Measurements from ENCODE around the gene CDC42BPG. TPM values are rescaled to one million over a fixed set of nuclear protein-coding genes. Genes with fewer than 3 reads are reported as not detected.

Gene CDC42BPG
- total and polyA plus RNA-seq, 2 donors (not counting 1 experiment from before 2014, with no cell fraction given), result 0.03 to 0.33 TPM

GRCh38 chr11:64870176-64870892, 25.9 kb upstream of the CDC42BPG start:
- H3K79me2 ChIP-seq (ENCODE audit: control insufficient read depth, insufficient read depth, low read length), result peaks cover 83% of the 10 kb centered on the region
- H3K9me3 ChIP-seq (ENCODE audit: control insufficient read depth, insufficient read depth, low read depth, low read length), result no peaks in the 10 kb centered on the region
- H3K27me3 ChIP-seq (ENCODE audit: control insufficient read depth, insufficient read depth, low read length), result no peaks in the 10 kb centered on the region
- DNase-seq (ENCODE audit: low read depth in 2 of 2), result peak; percentile 66 to 81
- no peak overlapping the region for H2AFZ ChIP-seq (ENCODE audit: low read length)
- peak overlapping the region; percentile 78 for H3K4me2 ChIP-seq (ENCODE audit: extremely low read depth, insufficient read depth, low read length)
- TF ChIP-seq CTCF (conservative IDR thresholded peaks at IDR 0.05 in 1 of 2, IDR thresholded peaks at IDR 0.05 in 1 of 2; ENCODE audit: low read depth in 1 of 2, low read length in 2 of 2) (no peak), EZH2 (IDR thresholded peaks at IDR 0.05; ENCODE audit: low read length, missing control alignments) (no peak)
- peak overlapping the region in 2 of 4 experiments; percentile 11 to 37 for H3K4me3 ChIP-seq (replicated peaks in 1 of 4; ENCODE audit: control extremely low read depth in 1 of 4, insufficient read depth in 1 of 4, low read depth in 3 of 4, low read length in 4 of 4)
- H3K9ac ChIP-seq (ENCODE audit: insufficient read depth, low read length), result peak overlapping the region; percentile 41
- peaks cover 23% of the 10 kb centered on the region for H3K36me3 ChIP-seq (ENCODE audit: control insufficient read depth, insufficient read depth, low read length)
- peak overlapping the region; percentile 82 for H3K27ac ChIP-seq (ENCODE audit: insufficient read depth, low read length)
- H3K4me1 ChIP-seq (ENCODE audit: control insufficient read depth, extremely low read depth, insufficient read depth, low read length), result peaks cover 53% of the 10 kb centered on the region
- no peaks in the 10 kb centered on the region for H4K20me1 ChIP-seq (ENCODE audit: control insufficient read depth, extremely low read depth, insufficient read depth, low read length)

GRCh38 chr11:64869571-64870175, 25.2 kb upstream of the CDC42BPG start:
- Histone ChIP-seq H3K4me2 (ENCODE audit: extremely low read depth, insufficient read depth, low read length) (peak overlapping the region; percentile 78), H4K20me1 (ENCODE audit: control insufficient read depth, extremely low read depth, insufficient read depth, low read length) (no peaks in the 10 kb centered on the region)

More at GRCh38 chr11:64869571-64870175, 25.2 kb upstream of the CDC42BPG start:
- peak overlapping the region; percentile 82 for H3K27ac ChIP-seq (ENCODE audit: insufficient read depth, low read length)
- no peaks in the 10 kb centered on the region for H3K9me3 ChIP-seq (ENCODE audit: control insufficient read depth, insufficient read depth, low read depth, low read length)
- peak overlapping the region in 1 of 4 experiments; percentile 37 for H3K4me3 ChIP-seq (replicated peaks in 1 of 4; ENCODE audit: control extremely low read depth in 1 of 4, insufficient read depth in 1 of 4, low read depth in 3 of 4, low read length in 4 of 4)
- H3K9ac ChIP-seq (ENCODE audit: insufficient read depth, low read length), result peak overlapping the region; percentile 48
- DNase-seq (ENCODE audit: low read depth in 2 of 2), result no peak
- H3K36me3 ChIP-seq (ENCODE audit: control insufficient read depth, insufficient read depth, low read length), result peaks cover 20% of the 10 kb centered on the region
- H3K27me3 ChIP-seq (ENCODE audit: control insufficient read depth, insufficient read depth, low read length), result no peaks in the 10 kb centered on the region
- TF ChIP-seq EZH2 (IDR thresholded peaks at IDR 0.05; ENCODE audit: low read length, missing control alignments) (no peak), CTCF (conservative IDR thresholded peaks at IDR 0.05 in 1 of 2, IDR thresholded peaks at IDR 0.05 in 1 of 2; ENCODE audit: low read depth in 1 of 2, low read length in 2 of 2) (peak; percentile 11 to 43)
- no peak overlapping the region for H2AFZ ChIP-seq (ENCODE audit: low read length)
- H3K79me2 ChIP-seq (ENCODE audit: control insufficient read depth, insufficient read depth, low read length), result peaks cover 82% of the 10 kb centered on the region
- peaks cover 60% of the 10 kb centered on the region for H3K4me1 ChIP-seq (ENCODE audit: control insufficient read depth, extremely low read depth, insufficient read depth, low read length)
